ENCODE results near the gene CUEDC1. TPM values are rescaled to one million over a fixed set of nuclear protein-coding genes. Genes with fewer than 3 reads are reported as not detected.

CUEDC1 gene
- total and polyA plus RNA-seq, 2 experiments from 2014 or later = 11.6 to 23.3 TPM

DNA sequence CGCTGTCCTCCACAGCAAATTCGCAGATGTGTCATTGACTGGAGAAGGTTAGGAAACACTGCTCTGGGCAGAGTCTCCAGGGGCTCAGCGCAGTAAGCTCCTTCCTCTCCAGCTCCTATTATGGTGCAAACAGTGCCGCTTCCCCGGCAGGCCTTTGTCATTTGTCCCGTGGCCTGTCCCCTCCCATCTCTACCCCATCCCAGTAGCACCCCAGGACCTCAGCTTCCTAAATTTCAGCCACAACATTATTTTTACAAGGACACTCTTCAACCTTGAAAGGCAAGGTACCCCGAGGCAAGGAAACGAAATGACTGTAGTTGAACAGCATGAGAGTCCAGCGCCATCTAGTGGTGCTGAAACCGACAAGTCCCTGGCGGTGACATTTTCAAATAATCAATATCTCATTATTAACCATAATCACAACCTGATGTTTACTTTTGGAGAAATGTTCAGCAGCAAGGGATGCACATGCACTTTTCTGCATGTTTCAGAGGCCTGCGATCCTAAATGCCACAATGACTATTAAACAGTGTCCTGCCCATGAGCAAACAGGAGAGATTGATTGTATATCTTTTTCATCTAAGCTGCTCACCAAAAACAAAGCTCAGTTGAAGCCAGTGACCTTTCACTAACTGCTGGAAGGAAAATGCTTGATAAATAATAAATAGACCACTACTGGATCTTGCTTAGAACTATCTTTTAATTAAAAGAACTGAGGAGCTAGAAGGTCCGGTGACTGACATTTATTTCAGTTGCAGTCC lies 121.9 kb downstream of the CUEDC1 start:
- DNase-seq (ENCODE audit: low spot score) = peak; percentile 88
- no peaks in the 10 kb centered on the region for H4K20me1 ChIP-seq (ENCODE audit: insufficient read depth, poor library complexity, severe bottlenecking)
- peak overlapping the region; percentile 39 for H2AFZ ChIP-seq
- peak overlapping the region; percentile 11 for H3K27ac ChIP-seq
- WGBS (ENCODE audit: low lambda C conversion rate, missing lambda C conversion rate) = 10% methylated on average over 13 of the region's 13 CpGs
- H3K4me2 ChIP-seq = peak overlapping the region; percentile 85
- no peaks in the 10 kb centered on the region for H3K9me2 ChIP-seq (replicated peaks; ENCODE audit: insufficient read depth)
- H3K79me2 ChIP-seq = no peaks in the 10 kb centered on the region
- TF ChIP-seq EZH2phosphoT487 (IDR thresholded peaks at IDR 0.05; ENCODE audit: low read depth, severe bottlenecking, unreplicated experiment) = no peak
- TF ChIP-seq CTCF (IDR thresholded peaks at IDR 0.05; ENCODE audit: poor library complexity) = peak; percentile 94
- TF ChIP-seq EZH2 (IDR thresholded peaks at IDR 0.05; ENCODE audit: borderline replicate concordance) = no peak
- no peaks in the 10 kb centered on the region for H3K27me3 ChIP-seq
- H3K4me1 ChIP-seq (ENCODE audit: insufficient read depth) = no peaks in the 10 kb centered on the region
- peak overlapping the region; percentile 24 for H3K4me3 ChIP-seq
- H3K36me3 ChIP-seq (replicated peaks; ENCODE audit: insufficient read depth, low read depth) = no peaks in the 10 kb centered on the region
- no peaks in the 10 kb centered on the region for H3K9me3 ChIP-seq (ENCODE audit: low read depth)

DNA sequence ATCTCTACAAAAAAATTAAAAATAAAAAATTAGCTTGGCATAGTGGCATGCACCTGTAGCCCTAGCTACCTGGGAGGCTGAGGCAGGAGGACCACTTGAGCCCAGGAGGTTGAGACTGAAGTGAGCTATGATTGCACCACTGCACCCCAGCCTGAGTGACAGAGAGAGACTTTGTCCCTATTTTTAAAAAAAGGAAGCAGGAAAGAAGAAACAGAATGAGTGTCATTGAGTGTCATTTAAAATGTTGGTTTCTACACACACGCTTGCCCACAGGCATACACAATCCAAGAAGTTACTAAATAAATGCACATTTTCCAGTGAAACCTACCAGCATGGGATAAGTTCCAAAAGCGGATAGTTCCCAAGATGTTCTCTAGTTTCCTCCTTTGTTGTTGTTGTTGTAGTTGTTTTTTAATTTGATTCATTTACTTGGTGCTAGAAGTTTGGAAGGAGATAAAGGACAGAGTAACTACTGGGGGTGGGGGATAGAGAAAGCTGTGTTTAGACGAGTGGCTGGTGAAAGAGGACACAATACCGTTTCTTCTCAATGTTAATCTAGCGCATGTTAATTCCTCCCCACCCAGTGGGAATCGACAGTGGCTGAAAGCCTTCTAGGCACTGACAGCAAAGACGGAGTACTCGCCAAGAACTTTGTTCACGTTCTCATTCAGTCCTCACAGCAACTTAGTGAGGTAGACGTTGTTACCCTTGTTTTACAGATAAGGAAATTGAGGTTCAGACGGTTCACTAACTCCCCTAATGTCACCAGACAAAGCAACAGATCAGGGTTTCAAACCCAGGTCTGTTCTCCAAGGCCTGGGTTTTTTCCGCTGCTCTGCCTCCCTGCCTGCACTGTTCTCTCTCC lies 122.7 kb downstream of the CUEDC1 start:
- H2AFZ ChIP-seq = peak overlapping the region; percentile 39
- no peaks in the 10 kb centered on the region for H3K9me3 ChIP-seq (ENCODE audit: low read depth)
- no peaks in the 10 kb centered on the region for H4K20me1 ChIP-seq (ENCODE audit: insufficient read depth, poor library complexity, severe bottlenecking)
- no peak overlapping the region for H3K4me3 ChIP-seq
- H3K9me2 ChIP-seq (replicated peaks; ENCODE audit: insufficient read depth) = no peaks in the 10 kb centered on the region
- 31% methylated on average over 12 of the region's 12 CpGs for WGBS (ENCODE audit: low lambda C conversion rate, missing lambda C conversion rate)
- H3K4me1 ChIP-seq (ENCODE audit: insufficient read depth) = no peaks in the 10 kb centered on the region
- no peaks in the 10 kb centered on the region for H3K27me3 ChIP-seq
- H3K27ac ChIP-seq = peak overlapping the region; percentile 11
- no peak for TF ChIP-seq CTCF (IDR thresholded peaks at IDR 0.05; ENCODE audit: poor library complexity)
- no peak for TF ChIP-seq EZH2 (IDR thresholded peaks at IDR 0.05; ENCODE audit: borderline replicate concordance)
- TF ChIP-seq EZH2phosphoT487 (IDR thresholded peaks at IDR 0.05; ENCODE audit: low read depth, severe bottlenecking, unreplicated experiment) = no peak
- DNase-seq (ENCODE audit: low spot score) = no peak
- H3K36me3 ChIP-seq (replicated peaks; ENCODE audit: insufficient read depth, low read depth) = no peaks in the 10 kb centered on the region
- peak overlapping the region; percentile 85 for H3K4me2 ChIP-seq
- H3K79me2 ChIP-seq = no peaks in the 10 kb centered on the region

GRCh38 chr17:57830880-57831279 lies 124.3 kb downstream of the CUEDC1 start:
- Histone ChIP-seq H3K4me2 (no peak overlapping the region), H2AFZ (no peak overlapping the region), H3K36me3 (replicated peaks; ENCODE audit: insufficient read depth, low read depth) (no peaks in the 10 kb centered on the region), H3K4me3 (no peak overlapping the region), H3K79me2 (no peaks in the 10 kb centered on the region), H3K9me3 (ENCODE audit: low read depth) (no peaks in the 10 kb centered on the region), H3K27ac (no peak overlapping the region), H3K4me1 (ENCODE audit: insufficient read depth) (no peaks in the 10 kb centered on the region), H3K9me2 (replicated peaks; ENCODE audit: insufficient read depth) (no peaks in the 10 kb centered on the region), H4K20me1 (ENCODE audit: insufficient read depth, poor library complexity, severe bottlenecking) (no peaks in the 10 kb centered on the region), H3K27me3 (no peaks in the 10 kb centered on the region)
- WGBS (ENCODE audit: low lambda C conversion rate, missing lambda C conversion rate) = 53% methylated on average over 7 of the region's 7 CpGs
- DNase-seq (ENCODE audit: low spot score) = no peak
- TF ChIP-seq EZH2 (IDR thresholded peaks at IDR 0.05; ENCODE audit: borderline replicate concordance) (no peak), EZH2phosphoT487 (IDR thresholded peaks at IDR 0.05; ENCODE audit: low read depth, severe bottlenecking, unreplicated experiment) (no peak), CTCF (IDR thresholded peaks at IDR 0.05; ENCODE audit: poor library complexity) (no peak)

Measured in hepatocyte (in vitro differentiated cells).